ENCODE measurements around the gene TAF11L7.
"Not testable (repeated sequence)": the region's sequence is repeated elsewhere in the genome, so short reads cannot be mapped to it uniquely, and the experiment has no call there.

TAF11L7 gene

GRCh38 chr5:17585658-17586057 lies at the start of gene TAF11L7:
Gene TAF11L7 (minus strand): TSS chr5:17585758.
- FAIRE-seq = not testable (repeated sequence)

DNA sequence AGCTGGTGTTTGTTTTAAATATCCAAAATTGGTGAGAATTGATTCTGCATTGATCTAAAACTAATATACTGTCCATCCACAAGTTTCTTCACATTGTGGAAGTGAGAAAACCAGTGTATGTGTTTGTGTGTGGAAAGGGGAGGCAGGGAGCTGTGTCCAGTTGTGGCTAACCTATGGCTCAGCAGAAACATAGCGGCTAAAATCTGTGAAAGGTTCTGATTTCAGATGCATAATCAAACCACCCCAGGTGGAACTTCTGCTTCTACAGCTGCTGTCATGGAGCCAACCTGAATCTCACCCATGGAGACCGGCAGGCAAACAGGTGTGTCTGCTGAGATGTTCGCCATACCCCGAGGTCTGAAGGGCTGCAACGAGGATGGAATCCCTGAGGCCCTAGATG lies 48.6 kb upstream of the TAF11L7 start, which contains the start of gene TAF11L14:
TSS of gene TAF11L14 (plus strand) at position 301 of the 400 bp plus-strand sequence.
- FAIRE-seq = no peak

- FAIRE-seq = not testable (repeated sequence)
Observed at GRCh38 chr5:17631788-17632187, 46.2 kb upstream of the TAF11L7 start, which contains the start of gene TAF11L13. Gene TAF11L13 (plus strand): TSS chr5:17632088.

DNA sequence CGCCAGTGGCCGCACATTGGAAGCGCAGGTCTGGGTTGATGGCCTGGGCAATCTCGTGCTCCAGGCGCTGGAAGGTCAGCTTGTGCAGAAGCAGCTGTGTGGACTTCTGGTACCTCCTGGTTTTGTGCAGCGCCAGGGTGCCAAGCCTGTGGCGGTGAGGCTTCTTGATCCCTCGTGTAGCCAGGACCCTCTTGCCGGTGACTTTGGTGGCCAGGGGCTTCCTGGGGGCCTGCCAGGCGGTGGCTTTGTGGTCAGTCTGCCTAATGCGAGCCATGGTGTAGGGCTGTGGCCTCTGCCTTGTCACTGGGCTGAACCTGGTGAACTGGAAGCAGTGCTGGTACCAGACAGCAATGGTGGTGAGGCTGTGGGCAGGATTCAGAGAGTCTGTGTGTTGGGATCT lies 40.1 kb upstream of the TAF11L7 start:
- no peak for FAIRE-seq

DNA sequence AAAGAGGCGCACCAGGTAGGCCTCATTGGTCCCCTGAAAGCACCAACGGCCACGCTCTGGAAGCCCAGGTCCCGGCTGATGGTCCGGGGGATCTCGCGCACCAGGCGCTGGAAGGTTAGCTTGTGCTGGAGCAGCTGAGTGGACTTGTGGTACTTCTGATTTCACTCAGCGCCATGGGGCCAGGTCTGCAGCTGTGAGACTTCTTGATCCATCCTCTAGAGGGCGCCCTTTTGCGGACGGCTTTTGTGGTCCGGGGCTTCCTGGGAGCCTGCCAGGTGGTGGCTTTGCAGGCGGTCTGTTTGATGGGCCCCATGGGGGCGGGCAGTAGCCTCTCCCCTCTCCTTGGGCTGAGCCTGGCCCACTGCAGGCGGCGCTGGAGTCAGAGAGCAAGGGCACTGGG lies 35.1 kb upstream of the TAF11L7 start:
- no peak for FAIRE-seq

- FAIRE-seq = no peak
Observed at GRCh38 chr5:17619354-17619753, 33.8 kb upstream of the TAF11L7 start.

DNA sequence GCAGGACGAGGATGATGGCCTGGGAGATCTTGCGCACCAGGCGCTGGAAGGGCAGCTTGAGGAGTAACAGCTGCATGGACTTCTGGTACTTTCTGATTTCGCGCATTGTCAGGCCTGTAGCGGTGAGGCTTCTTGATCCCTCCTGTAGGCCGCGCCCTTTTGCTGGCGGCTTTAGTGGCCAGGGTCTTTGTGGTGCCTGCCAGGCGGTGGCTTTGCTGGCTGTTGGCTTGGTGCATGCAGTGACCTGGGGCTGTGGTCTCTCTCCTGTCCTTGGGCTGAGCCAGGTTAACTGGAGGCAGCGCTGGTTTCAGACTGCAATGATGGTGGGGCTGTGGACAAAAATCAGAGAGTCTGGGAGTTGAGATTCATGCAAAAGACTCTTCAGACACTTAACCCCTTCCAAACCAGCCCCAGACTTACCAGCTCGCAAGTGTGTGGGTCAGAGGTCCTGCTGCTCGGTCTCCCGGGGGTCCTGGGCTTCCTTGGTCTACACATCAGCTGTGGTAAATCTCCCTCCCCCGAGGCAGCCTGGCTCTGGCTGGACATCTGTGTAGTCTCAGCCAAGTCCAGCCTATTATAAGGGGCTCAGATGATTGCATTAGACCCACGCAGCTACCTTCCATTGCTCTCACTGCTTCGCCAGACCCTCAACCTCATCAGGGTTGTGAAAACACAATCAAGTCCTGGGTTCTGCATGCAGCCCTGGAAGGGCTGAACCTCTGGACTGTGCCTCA lies 29.5 kb upstream of the TAF11L7 start:
- FAIRE-seq = no peak

DNA sequence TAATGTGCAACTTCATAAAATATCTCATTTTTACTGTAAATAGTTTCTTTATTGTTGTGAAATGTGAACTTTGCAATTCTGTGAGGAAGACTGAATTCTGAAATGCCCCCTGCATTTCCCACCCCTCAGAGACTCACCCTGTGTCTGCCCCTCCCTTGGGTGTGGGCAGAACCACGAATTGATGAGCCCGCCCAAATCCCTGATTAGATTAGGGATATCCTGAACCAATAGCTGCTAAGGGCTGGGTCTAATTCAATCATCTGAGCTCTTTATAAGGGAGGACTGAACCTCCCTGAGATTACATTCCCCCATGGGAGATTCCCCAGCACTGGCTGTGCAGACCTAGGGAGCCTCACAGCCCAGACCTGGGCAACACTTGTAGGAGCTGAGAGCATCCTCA lies 24.5 kb upstream of the TAF11L7 start, which contains the start of gene TAF11L12:
TSS of gene TAF11L12 (plus strand) at position 301 of the 400 bp plus-strand sequence.
- not testable (repeated sequence) for FAIRE-seq

- FAIRE-seq = not testable (repeated sequence)
Observed at GRCh38 chr5:17607461-17607860, 21.9 kb upstream of the TAF11L7 start.

DNA sequence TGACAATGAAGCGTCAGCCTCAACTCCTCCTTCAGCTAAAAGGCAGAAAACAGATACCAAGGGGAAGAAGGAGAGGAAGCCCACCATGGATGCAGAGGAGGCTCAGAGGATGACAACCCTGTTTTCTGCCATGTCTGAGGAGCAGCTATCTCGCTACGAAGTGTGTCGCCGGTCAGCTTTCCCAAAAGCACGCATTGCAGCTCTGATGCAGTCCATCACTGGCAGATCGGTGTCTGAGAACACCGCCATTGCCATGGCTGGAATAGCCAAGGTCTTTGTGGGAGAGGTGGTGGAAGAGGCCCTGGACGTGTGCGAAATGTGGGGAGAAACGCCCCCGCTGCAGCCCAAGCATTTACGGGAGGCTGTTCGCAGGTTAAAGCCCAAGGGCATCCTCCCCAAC lies 19.4 kb upstream of the TAF11L7 start:
- FAIRE-seq = no peak

- FAIRE-seq = not testable (repeated sequence)
Observed at GRCh38 chr5:17603880-17604279, 18.3 kb upstream of the TAF11L7 start, which contains the start of gene TAF11L11. Gene TAF11L11 (plus strand): TSS chr5:17604183.

- not testable (repeated sequence) for FAIRE-seq
Observed at GRCh38 chr5:17597728-17598127, 12.2 kb upstream of the TAF11L7 start, which contains the start of gene TAF11L10. Gene TAF11L10 (minus strand): TSS chr5:17597828.

- FAIRE-seq = not testable (repeated sequence)
Observed at GRCh38 chr5:17594255-17594654, 8.7 kb upstream of the TAF11L7 start, which contains the start of gene TAF11L9. Gene TAF11L9 (minus strand): TSS chr5:17594394.

DNA sequence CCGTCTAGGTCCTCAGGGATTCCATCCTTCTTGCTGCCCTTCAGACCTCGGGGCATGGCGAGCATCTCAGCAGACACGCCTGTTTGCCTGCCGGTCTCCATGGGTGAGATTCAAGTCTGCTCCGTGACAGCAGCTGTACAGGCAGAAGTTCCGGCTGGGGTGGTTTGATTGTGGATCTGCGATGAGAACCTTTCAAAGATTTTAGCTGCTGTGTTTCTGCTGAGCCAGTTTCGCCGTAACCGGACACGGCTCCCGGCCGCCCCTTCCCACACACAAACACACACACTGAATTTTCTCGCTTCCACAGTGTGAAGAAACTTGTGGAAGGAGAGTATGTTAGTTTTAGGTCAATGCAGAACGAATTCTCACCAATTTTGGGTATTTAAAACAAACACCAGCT lies 5.3 kb upstream of the TAF11L7 start, which contains the start of gene TAF11L8:
TSS of gene TAF11L8 (minus strand) at position 101 of the 400 bp plus-strand sequence.
- FAIRE-seq = not testable (repeated sequence)
